NCI-H345 treated with DMSO at 0.1 percent for 48 hours (cell line): Measurements from ENCODE around the gene SUGP1.

Source experiments
- DNase-seq: peaks from one replicate; lab custom pipeline; 2025; ENCODE audit not compliant: unreplicated experiment; lab: John Stamatoyannopoulos, UW

The SUGP1 gene

DNA sequence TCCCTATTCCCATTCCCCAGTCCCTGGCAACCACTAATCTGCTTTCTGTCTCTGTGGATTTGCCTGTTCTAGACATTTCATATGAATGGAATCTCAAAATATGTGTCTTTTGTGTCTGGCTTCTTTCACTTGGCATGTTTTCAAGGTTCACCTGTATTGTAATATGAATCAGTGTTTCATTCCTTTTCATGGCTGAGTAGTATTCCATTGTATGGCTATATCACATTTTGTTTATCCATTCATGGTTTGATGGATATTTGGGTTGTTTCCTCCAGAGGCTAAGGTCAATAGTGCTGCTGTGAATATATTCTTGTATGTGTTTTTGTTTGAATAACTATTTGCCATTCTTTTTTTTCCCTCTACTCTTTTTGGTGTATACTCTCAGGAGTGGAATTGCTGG lies 84.1 kb downstream of the SUGP1 start:
- no peak for DNase-seq

DNA sequence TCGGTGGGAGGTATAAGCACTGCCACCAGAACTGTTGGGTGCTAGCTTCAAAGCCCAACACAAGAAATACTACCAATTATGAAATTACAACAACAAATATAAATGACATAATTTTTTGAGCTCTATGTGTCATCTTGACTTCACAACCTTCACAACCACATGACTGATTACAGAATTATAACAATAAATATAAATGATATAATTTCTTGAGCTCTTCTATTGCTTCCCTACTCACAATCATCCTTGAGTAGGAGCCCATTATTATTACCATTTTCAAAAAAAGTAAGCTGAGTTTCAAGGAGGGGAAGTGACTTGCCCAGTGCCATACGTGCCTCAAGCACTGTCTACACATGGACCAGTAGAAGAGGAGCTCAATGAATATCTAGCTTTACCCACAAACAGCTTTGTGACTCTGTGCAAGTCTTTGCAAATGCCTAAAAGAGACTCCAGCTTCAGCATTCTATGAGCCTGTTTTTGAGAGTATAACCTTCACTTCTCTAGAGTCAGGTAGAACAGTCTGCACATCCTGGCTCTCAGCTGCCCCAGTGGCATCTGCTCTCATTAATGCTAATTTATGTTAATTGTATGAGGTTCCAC lies 86.0 kb downstream of the SUGP1 start:
- DNase-seq = no peak

DNA sequence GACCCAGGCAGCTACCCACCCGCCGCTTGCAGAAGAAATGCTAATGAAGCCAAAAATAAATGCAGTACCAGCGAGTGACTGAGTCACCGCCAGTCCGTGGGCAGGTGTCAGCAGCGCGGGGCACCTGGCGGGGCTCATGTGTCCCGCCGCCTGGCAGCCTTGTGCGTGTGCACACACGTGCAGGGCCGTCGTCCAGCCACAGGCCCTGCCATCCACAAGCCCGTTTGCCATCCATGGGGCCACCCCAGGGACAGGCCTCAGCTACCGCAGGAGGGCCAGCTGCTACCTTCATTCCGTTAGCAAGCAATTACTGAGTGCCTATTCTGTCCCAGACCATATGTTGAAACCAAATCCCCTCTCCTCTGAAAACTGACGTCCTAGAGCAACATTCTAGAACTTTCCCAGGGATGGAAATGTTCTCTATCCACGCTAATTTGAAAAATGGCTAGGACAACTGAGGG lies 88.0 kb downstream of the SUGP1 start:
- DNase-seq = no peak

DNA sequence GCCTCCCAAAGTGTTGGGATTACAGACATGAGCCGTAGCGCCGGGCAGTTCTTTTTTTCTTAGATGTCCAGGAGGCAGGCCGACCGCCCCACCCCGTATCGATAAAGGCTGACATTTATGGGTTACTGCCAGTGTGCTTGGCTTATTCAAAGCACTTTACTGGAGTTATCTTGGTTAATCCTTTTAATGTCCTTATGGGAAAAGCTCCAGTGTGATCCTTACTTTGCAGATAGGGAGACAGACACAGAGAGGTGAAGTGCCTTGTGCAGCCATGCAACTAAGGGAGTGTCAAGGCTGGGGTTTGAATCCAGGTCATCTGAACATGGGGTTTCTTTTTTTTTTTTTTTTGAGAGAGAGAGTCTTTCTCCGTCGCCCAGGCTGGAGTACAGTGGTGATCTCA lies 89.3 kb downstream of the SUGP1 start:
- DNase-seq = no peak

DNA sequence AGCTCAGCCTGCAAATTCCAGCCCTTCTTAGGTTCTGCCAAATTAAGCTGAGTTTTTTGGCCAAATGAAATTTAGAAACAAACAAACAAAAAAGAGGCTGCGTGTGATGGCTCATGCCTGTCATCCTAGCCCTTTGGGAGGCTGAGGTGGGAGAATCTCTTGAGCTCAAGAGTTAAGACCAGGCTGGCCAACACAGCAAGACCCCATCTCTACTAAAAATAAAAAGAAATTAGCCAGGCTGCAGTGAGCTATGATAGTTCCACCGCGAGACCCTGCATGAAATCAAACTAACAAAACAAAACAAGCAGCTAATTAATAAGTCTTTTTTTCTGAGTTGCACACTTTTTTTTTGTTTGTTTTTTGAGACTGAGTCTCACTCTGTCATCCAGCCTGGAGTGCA lies 90.6 kb downstream of the SUGP1 start:
- no peak for DNase-seq

DNA sequence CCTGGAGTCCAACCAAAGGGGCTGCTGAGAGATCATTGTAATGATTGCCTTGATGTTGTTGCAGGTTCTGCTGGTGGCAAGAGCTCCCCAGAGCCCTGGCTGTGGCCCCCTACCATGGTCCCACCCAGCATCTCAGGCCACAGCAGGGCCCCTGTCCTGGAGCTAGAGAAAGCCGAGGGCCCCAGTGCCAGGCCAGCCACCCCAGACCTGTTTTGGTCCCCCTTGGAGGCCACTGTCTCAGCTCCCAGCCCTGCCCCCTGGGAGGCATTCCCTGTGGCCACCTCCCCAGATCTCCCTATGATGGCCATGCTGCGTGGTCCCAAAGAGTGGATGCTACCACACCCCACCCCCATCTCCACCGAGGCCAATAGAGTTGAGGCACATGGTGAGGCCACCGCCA lies 93.1 kb downstream of the SUGP1 start:
- DNase-seq = no peak

DNA sequence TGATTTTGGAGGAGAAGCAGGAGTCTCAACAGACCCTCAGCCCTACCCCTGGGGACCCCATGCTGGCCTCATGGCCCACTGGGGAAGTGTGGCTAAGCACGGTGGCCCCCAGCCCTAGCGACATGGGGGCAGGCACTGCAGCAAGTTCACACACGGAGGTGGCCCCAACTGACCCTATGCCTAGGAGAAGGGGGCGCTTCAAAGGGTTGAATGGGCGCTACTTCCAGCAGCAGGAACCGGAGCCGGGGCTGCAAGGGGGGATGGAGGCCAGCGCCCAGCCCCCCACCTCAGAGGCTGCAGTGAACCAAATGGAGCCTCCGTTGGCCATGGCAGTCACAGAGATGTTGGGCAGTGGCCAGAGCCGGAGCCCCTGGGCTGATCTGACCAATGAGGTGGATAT lies 93.6 kb downstream of the SUGP1 start:
- no peak for DNase-seq

DNA sequence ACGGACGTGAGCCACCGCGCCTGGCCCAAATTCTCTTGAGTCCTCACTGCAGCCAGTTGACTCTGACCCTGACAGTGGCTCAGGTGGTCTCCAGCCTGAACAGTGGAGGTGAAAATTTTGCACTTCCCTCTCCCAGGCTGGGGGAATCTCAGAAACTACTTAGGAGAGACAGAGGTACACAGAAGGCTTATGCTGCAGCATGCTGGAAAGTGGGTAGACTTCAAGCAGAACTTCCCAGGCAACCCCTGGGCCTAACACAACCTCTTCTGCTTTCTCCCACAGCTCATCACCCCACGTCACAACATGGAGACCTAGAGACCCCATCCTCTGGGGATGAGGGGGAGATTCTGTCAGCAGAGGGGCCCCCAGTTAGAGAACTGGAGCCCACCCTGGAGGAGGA lies 94.1 kb downstream of the SUGP1 start:
- DNase-seq = no peak
